NCI-H446 treated with DMSO at 0.1 percent for 48 hours (cell line): ENCODE measurements around the gene ABCC1.

Experiments used
- DNase-seq: peaks from one replicate; lab custom pipeline; 2025; lab: John Stamatoyannopoulos, UW

Gene ABCC1

GRCh38 chr16:16050106-16050505, 100.7 kb downstream of the ABCC1 start:
- DNase-seq: no peak

GRCh38 chr16:16051132-16051531, 101.7 kb downstream of the ABCC1 start:
- DNase-seq: no peak

- DNase-seq: no peak
Observed at GRCh38 chr16:16052916-16053315, 103.5 kb downstream of the ABCC1 start.

GRCh38 chr16:16057102-16057501, 107.7 kb downstream of the ABCC1 start:
- no peak for DNase-seq

GRCh38 chr16:16059160-16059559, 109.7 kb downstream of the ABCC1 start:
- no peak for DNase-seq

- DNase-seq: no peak
Observed at GRCh38 chr16:16059895-16060590, 110.6 kb downstream of the ABCC1 start.

GRCh38 chr16:16062023-16062937, 112.9 kb downstream of the ABCC1 start:
- DNase-seq: no peak

GRCh38 chr16:16063683-16064082, 114.3 kb downstream of the ABCC1 start:
- no peak for DNase-seq

GRCh38 chr16:16064874-16065384, 115.5 kb downstream of the ABCC1 start:
- no peak for DNase-seq

- peak; percentile 68 for DNase-seq
Observed at GRCh38 chr16:16067127-16067526, 117.7 kb downstream of the ABCC1 start.

GRCh38 chr16:16071631-16072244, 122.3 kb downstream of the ABCC1 start:
- DNase-seq: no peak

- DNase-seq: no peak
Observed at GRCh38 chr16:16073001-16073545, 123.7 kb downstream of the ABCC1 start.

- DNase-seq: no peak
Observed at GRCh38 chr16:16073891-16074881, 124.8 kb downstream of the ABCC1 start.

GRCh38 chr16:16075488-16076422, 126.3 kb downstream of the ABCC1 start:
- DNase-seq: no peak

- DNase-seq: no peak
Observed at GRCh38 chr16:16076423-16076813, 127.0 kb downstream of the ABCC1 start.

- DNase-seq: no peak
Observed at GRCh38 chr16:16080465-16081065, 131.1 kb downstream of the ABCC1 start.

GRCh38 chr16:16081141-16081540, 131.7 kb downstream of the ABCC1 start:
- DNase-seq: no peak

- DNase-seq: no peak
Observed at GRCh38 chr16:16082255-16082654, 132.8 kb downstream of the ABCC1 start.

- DNase-seq: no peak
Observed at GRCh38 chr16:16083421-16084156, 134.2 kb downstream of the ABCC1 start.
